Kidney epithelial cell (primary cell): ENCODE data around the gene ZNF787. TPM values are rescaled to one million over a fixed set of nuclear protein-coding genes. Genes with fewer than 3 reads are reported as not detected.

Experiments used
- DNase-seq: peaks from one replicate; pipeline ENCODE4 v3.0.0-alpha.2; 2010; ENCODE audit warnings: low read depth
- H3K27me3 ChIP-seq: 2 replicates; pipeline ENCODE4 v1.6.0; 2011; ENCODE audit warnings: low read length; ENCODE audit not compliant: control insufficient read depth, insufficient read depth
- H3K36me3 ChIP-seq: 2 replicates; pipeline ENCODE4 v1.5.1; 2011; ENCODE audit warnings: low read length; ENCODE audit not compliant: control insufficient read depth, insufficient read depth
- H3K4me3 ChIP-seq: 2 replicates; pipeline ENCODE4 v1.5.1; 2011; ENCODE audit warnings: low read depth, mild to moderate bottlenecking, control low read depth, low read length
- total RNA-seq: library from RNA; depleted of rRNA; stranded (reverse); fragments of >200 nt; gene quantifications from 2 replicates; pipeline ENCODE4 v1.2.3, GENCODE V29; 2015
- TF ChIP-seq, protein P1 (sequence below): IDR thresholded peaks from 2 replicates; pipeline ENCODE4 v1.5.1; 2011; ENCODE audit warnings: mild to moderate bottlenecking, moderate library complexity, low read length, control low read depth, inconsistent platforms; ENCODE audit not compliant: insufficient read depth, poor library complexity, severe bottlenecking

Gene ZNF787
- total RNA-seq, 1 donor from 2014 or later = 26.6 TPM

DNA sequence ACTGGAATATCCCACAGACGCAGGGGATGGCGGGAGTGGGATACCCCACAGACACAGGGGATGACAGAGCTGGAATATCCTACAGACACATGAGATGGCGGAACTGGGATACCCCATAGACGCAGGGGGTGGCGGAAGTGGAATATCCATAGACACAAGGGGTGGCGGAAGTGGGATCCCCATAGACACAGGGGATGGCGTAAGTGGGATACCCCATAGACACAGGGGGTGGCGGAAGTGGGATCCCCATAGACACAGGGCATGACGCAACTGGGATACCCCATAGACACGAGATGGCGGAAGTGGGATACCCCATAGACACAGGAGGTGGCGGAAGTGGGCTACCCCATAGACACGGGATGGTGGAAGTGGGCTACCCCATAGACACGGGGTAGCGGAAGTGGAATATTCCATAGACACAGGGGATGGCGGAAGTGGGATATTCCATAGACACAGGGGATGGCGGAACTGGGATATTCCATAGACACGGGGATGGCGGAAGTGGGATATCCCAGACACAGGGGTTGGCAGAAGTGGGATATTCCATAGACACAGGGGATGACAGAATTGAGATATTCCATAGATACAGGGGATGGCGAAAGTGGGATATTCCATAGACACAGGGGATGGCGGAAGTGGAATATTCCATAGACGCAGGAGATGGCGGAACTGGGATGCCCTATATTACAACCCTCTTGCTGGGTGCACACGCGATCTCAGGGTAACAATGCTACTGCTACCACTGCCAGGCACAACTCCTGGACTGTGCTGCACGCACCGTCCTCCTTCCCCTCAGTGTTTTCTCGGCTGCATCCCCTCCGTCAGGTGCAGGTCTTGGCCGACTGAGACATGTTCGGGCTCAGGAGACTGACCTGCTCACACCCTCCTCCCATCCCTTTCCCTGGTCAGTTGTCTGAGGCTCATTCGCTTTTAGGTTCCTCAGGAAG, 28.1 kb downstream of the ZNF787 start:
- DNase-seq = no peak
- Histone ChIP-seq H3K36me3 (no peaks in the 10 kb centered on the region), H3K27me3 (no peaks in the 10 kb centered on the region), H3K4me3 (no peak overlapping the region)
- TF ChIP-seq, protein P1, sequence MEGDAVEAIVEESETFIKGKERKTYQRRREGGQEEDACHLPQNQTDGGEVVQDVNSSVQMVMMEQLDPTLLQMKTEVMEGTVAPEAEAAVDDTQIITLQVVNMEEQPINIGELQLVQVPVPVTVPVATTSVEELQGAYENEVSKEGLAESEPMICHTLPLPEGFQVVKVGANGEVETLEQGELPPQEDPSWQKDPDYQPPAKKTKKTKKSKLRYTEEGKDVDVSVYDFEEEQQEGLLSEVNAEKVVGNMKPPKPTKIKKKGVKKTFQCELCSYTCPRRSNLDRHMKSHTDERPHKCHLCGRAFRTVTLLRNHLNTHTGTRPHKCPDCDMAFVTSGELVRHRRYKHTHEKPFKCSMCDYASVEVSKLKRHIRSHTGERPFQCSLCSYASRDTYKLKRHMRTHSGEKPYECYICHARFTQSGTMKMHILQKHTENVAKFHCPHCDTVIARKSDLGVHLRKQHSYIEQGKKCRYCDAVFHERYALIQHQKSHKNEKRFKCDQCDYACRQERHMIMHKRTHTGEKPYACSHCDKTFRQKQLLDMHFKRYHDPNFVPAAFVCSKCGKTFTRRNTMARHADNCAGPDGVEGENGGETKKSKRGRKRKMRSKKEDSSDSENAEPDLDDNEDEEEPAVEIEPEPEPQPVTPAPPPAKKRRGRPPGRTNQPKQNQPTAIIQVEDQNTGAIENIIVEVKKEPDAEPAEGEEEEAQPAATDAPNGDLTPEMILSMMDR = no peak

DNA sequence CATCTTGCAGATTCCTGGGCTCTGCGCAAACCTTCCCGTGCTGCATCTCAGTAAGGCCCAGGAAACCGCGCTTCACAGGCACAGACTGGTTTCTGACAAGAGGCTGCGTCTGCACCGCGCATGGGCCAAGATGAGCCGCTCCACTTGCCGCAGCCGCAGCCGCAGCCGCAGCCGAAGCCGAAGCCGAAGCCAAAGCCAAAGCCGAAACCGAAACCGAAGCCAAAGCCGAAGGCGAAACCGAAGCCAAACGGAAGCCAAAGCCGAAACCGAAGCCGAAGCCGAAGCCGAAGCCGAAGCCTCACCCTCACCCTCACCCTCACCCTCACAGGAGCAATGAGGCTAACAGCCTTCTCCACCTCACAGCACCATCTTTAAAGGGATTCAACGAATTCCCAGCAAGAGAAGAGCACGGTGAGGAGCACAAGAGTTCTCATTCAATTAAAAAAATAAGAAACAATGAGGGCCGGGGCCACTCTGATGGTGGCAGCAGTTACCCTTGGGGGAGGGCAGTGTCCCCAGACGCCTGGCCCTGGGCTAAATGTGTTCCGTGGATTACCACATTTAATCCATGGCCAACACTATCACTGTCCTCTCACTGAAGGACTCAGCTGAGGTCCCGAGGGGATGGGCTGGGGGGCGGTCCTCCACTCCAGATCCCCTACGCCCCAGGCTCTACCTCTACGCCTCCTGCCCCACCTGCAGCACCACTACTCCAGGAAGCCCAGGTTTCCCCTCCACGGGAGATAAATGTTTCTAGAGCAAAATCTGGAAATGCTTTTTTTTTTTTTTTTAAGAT, 29.1 kb downstream of the ZNF787 start:
- no peak overlapping the region for H3K4me3 ChIP-seq
- no peaks in the 10 kb centered on the region for H3K36me3 ChIP-seq
- H3K27me3 ChIP-seq = no peaks in the 10 kb centered on the region
- TF ChIP-seq, protein P1 = no peak
- DNase-seq = no peak

DNA sequence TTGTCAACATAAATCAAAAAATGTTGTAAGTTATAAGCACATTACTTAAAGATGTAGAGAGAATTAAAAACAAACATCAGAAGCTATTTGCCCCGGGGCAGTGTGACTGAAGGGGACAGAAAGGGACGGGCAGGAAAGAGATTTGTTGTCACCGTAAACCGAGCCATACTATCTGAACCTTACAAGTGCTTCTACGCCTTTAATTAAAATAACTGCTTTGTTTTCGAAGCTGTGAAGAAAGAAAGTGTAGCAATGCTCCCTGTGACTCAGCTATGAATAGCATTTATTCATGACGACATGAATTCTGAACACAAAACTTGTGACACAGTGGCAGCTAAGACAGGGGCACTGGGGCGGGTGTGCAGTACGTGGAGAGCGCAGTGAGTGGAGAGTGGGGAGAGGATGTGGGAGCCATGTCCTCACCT, 30.0 kb downstream of the ZNF787 start:
- Histone ChIP-seq H3K27me3 (no peaks in the 10 kb centered on the region), H3K36me3 (no peaks in the 10 kb centered on the region), H3K4me3 (no peak overlapping the region)
- no peak for DNase-seq
- TF ChIP-seq, protein P1 = no peak

DNA sequence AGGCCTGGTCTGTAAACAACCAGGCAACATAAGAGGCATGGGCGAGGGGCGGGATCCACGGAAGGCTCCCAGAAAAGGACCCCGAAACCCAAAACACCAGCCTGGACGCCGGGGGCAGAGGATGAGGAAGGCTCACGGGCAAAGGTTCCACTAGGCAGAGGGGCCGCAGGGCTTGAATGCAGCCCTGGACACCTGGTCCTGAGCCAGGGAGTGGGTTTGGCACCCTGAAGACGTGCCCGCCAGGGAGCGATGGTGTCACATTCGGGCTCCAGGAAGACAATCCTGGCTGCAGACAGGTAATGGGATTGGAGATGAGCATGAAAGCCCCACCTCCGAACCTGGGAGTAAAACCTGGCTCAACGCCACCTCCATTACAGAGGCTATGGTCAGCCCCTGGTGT, 31.8 kb downstream of the ZNF787 start:
- no peaks in the 10 kb centered on the region for H3K36me3 ChIP-seq

DNA sequence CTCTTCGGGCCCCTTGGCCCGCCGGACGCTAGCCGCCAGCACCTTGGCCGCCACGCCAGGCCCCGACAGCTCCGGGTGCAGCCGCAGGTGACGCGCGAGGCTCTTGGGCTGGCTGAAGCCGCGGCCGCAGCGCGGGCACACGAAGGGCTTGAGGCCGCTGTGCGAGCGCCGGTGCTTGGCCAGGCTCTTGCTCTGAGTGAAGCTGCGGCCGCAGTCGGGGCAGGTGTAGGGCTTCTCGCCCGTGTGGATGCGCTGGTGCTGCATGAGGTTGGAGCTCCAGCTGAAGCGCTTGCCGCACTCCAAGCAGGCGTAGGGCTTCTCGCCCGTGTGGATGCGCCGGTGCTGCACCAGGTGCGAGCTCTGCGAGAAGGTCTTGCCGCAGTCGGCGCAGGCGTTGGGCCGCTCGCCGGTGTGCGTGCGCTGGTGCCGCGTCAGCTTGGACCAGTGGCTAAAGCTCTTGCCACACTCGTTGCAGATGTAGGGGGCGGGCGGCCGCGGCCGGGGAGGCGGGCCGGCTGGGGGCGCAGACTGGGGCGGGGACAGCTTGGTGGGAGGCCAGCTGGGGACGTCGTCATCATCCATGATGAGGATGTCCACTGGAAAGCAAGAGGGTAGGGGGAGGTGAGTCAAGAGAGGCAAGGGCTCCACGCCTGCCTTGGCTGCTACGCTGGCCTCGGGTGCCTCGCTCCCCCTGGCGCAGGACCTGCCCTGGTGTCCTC, 32.4 kb downstream of the ZNF787 start:
- DNase-seq = no peak
- no peaks in the 10 kb centered on the region for H3K36me3 ChIP-seq
- no peak overlapping the region for H3K4me3 ChIP-seq
- H3K27me3 ChIP-seq = no peaks in the 10 kb centered on the region
- TF ChIP-seq, protein P1 = no peak

More for the DNA sequence above, 31.8 kb downstream of the ZNF787 start:
- TF ChIP-seq, protein P1 = no peak
- DNase-seq = no peak
- Histone ChIP-seq H3K4me3 (no peak overlapping the region), H3K27me3 (no peaks in the 10 kb centered on the region)
